HepG2 (cell line): ENCODE data around the gene RAB14. TPM values are rescaled to one million over a fixed set of nuclear protein-coding genes. Genes with fewer than 3 reads are reported as not detected.
A peak's percentile ranks its signal among the peaks of the same experiment; 100 is the strongest.

Experiments used
- ATAC-seq: fragments of 200-7000 bp; cut with Tn5 transposase; 3 replicates; pipeline ENCODE4 v1.9.1; 2020; ENCODE audit warnings: mild to moderate bottlenecking, moderate library complexity
- BruUV-seq: library from RNA; stranded (reverse); fragments of 400-500 nt; replicated peaks from 2 replicates; lab custom pipeline; 2021; lab: Mats Ljungman, UMichigan
- CTCF ChIA-PET: fragments of 300-600 bp; formaldehyde crosslinking; extraction: SDS; loops from one replicate; lab custom pipeline; 2021; ENCODE audit warnings: low total read pairs, inconsistent platforms, low intra/inter-chr PET ratio; lab: Yijun Ruan, JAX
- POLR2A ChIA-PET: fragments of 350-600 bp; sonication (Branson Sonifier 250); formaldehyde crosslinking; loops from one replicate; lab custom pipeline; 2020; ENCODE audit warnings: antibody characterized with exemption, inconsistent platforms; lab: Yijun Ruan, JAX
- DNase-seq: peaks from one replicate; pipeline ENCODE4 v3.0.0-alpha.2; 2015; ENCODE audit warnings: low spot score
- FAIRE-seq: peaks from 3 replicates; lab custom pipeline; 2011; peaks lifted over from hg19 to GRCh38; lab: Jason Lieb, UNC
- H2AFZ ChIP-seq: one replicate; pipeline ENCODE4 v1.6.1; 2011; ENCODE audit warnings: low read length, inconsistent platforms
- H3K27ac ChIP-seq: fragments of 300-600 bp; 3 replicates; pipeline ENCODE4 v1.8.0; 2011; ENCODE audit warnings: mixed run types, mild to moderate bottlenecking, mixed read lengths, low read length, inconsistent platforms; ENCODE audit not compliant: insufficient read depth; ENCODE audit errors: extremely low read length
- H3K27me3 ChIP-seq, 2 experiments: fragments of 200-600 bp in 1 of 2; 2 replicates in 1 of 2; 3 replicates in 1 of 2; pipeline versions ENCODE4 v1.6.0 to v1.8.0; 2011; ENCODE audit warnings: low read length in 2 of 2, mild to moderate bottlenecking in 2 of 2, moderate library complexity in 2 of 2, inconsistent platforms in 1 of 2; ENCODE audit not compliant: insufficient read depth in 2 of 2, control insufficient read depth in 1 of 2
- H3K36me3 ChIP-seq, 2 experiments: fragments of 200-600 bp in 1 of 2; replicated peaks in 1 of 2; 2 replicates in 1 of 2; 3 replicates in 1 of 2; pipeline versions ENCODE4 v1.5.1 to v1.8.0; 2011; ENCODE audit warnings: low read length in 2 of 2, inconsistent platforms in 1 of 2; ENCODE audit not compliant: insufficient read depth in 2 of 2, control insufficient read depth in 1 of 2
- H3K4me1 ChIP-seq: 2 replicates; pipeline ENCODE4 v1.5.1; 2012; ENCODE audit warnings: low read length, inconsistent platforms; ENCODE audit not compliant: insufficient read depth
- H3K4me2 ChIP-seq: 2 replicates; pipeline ENCODE4 v1.6.0; 2011; ENCODE audit warnings: low read depth, low read length, inconsistent platforms
- H3K4me3 ChIP-seq, 3 experiments: fragments of 200-600 bp in 1 of 3; sonication (generic), shearing (Covaris generic) in 1 of 3; replicated peaks in 1 of 3; 2 replicates each; pipeline ENCODE4 v1.5.1; 2011 to 2016; ENCODE audit warnings: low read length in 3 of 3, inconsistent platforms in 2 of 3, low read depth in 2 of 3, mild to moderate bottlenecking in 2 of 3, control low read depth in 1 of 3, mixed read lengths in 1 of 3; ENCODE audit not compliant: insufficient read depth in 1 of 3
- H3K79me2 ChIP-seq: one replicate; pipeline ENCODE4 v1.6.1; 2011; ENCODE audit warnings: low read length, inconsistent platforms; ENCODE audit not compliant: insufficient read depth
- H3K9ac ChIP-seq: 2 replicates; pipeline ENCODE4 v1.6.0; 2011; ENCODE audit warnings: mild to moderate bottlenecking, low read depth, low read length, inconsistent platforms; ENCODE audit not compliant: insufficient read depth
- H3K9me3 ChIP-seq: 2 replicates; pipeline ENCODE4 v1.5.1; 2012; ENCODE audit warnings: mild to moderate bottlenecking, low read length
- H4K20me1 ChIP-seq: 2 replicates; pipeline ENCODE4 v1.6.0; 2011; ENCODE audit warnings: inconsistent platforms, mild to moderate bottlenecking, low read length, moderate library complexity; ENCODE audit not compliant: insufficient read depth
- AGO1 ChIP-seq: fragments of 200-400 bp; formaldehyde crosslinking; IDR thresholded peaks from 2 replicates; pipeline ENCODE4 v1.6.1; 2017; ENCODE audit warnings: mild to moderate bottlenecking, low read depth, low read length, moderate library complexity; ENCODE audit not compliant: poor library complexity, severe bottlenecking
- ATF7-NPFF ChIP-seq: sonication (generic); formaldehyde crosslinking; IDR thresholded peaks from 2 replicates; pipeline ENCODE4 v1.8.1; 2023; ENCODE audit warnings: mild to moderate bottlenecking, low read depth, missing genetic modification reagents, moderate library complexity
- CC2D1A ChIP-seq: sonication (generic); formaldehyde crosslinking; IDR thresholded peaks from 2 replicates; pipeline ENCODE4 v1.8.1; 2023; ENCODE audit warnings: mild to moderate bottlenecking, missing genetic modification reagents
- EHMT2 ChIP-seq: fragments of 200-600 bp; sonication (generic); IDR thresholded peaks from 2 replicates; pipeline ENCODE4 v1.7.0; 2017; ENCODE audit warnings: antibody characterized with exemption, low read depth, low read length, borderline replicate concordance
- FOXP1 ChIP-seq, 2 experiments: fragments of 450-650 bp in 1 of 2; IDR thresholded peaks; 2 replicates each; pipeline ENCODE4 v1.6.1; 2017 to 2018; ENCODE audit warnings: antibody characterized with exemption in 1 of 2
- JDP2 ChIP-seq: sonication (generic); formaldehyde crosslinking; IDR thresholded peaks from 2 replicates; pipeline ENCODE4 v1.8.1; 2022; ENCODE audit warnings: missing genetic modification reagents, borderline replicate concordance
- LCORL ChIP-seq, 2 experiments: fragments of 450-650 bp in 1 of 2; sonication (generic) in 1 of 2; formaldehyde crosslinking in 1 of 2; IDR thresholded peaks; 2 replicates each; pipeline versions ENCODE4 v1.5.0 to v1.6.1; 2017 to 2020; ENCODE audit warnings: antibody characterized with exemption in 1 of 2, missing genetic modification reagents in 1 of 2
- MEIS1 ChIP-seq: sonication (generic); formaldehyde crosslinking; IDR thresholded peaks from 2 replicates; pipeline ENCODE4 v1.9.0; 2021; ENCODE audit warnings: mild to moderate bottlenecking, missing genetic modification reagents, moderate library complexity, borderline replicate concordance
- NFE2 ChIP-seq: sonication (generic); formaldehyde crosslinking; IDR thresholded peaks from 2 replicates; pipeline ENCODE4 v1.4.0; 2020; ENCODE audit warnings: missing genetic modification reagents
- ONECUT2 ChIP-seq: sonication (generic); formaldehyde crosslinking; IDR thresholded peaks from 2 replicates; pipeline ENCODE4 v1.4.0; 2020; ENCODE audit warnings: missing genetic modification reagents
- SNAPC2 ChIP-seq: sonication (generic); formaldehyde crosslinking; IDR thresholded peaks from 2 replicates; pipeline ENCODE4 v1.8.1; 2022; ENCODE audit warnings: mild to moderate bottlenecking, missing genetic modification reagents
- ZNF317 ChIP-seq: sonication (generic); formaldehyde crosslinking; IDR thresholded peaks from 2 replicates; pipeline ENCODE4 v1.5.0; 2020; ENCODE audit warnings: mild to moderate bottlenecking, missing genetic modification reagents
- ZNF430 ChIP-seq: sonication (generic); formaldehyde crosslinking; IDR thresholded peaks from 2 replicates; pipeline ENCODE4 v1.9.0; 2021; ENCODE audit warnings: mild to moderate bottlenecking, missing genetic modification reagents
- ZNF501 ChIP-seq: sonication (generic); formaldehyde crosslinking; IDR thresholded peaks from 2 replicates; pipeline ENCODE4 v1.5.1; 2020; ENCODE audit warnings: mild to moderate bottlenecking, moderate library complexity, missing genetic modification reagents
- ZNF616 ChIP-seq: sonication (generic); formaldehyde crosslinking; IDR thresholded peaks from 2 replicates; pipeline ENCODE4 v1.5.0; 2020; ENCODE audit warnings: low read depth, mild to moderate bottlenecking, missing genetic modification reagents
- ZNF792 ChIP-seq: IDR thresholded peaks from 2 replicates; pipeline ENCODE4 v1.6.1; 2016
- WGBS: methylation state at CpG from one replicate; pipeline ENCODE4 v1.1.6; 2017; ENCODE audit warnings: low lambda C conversion rate; 5-methylcytosine and 5-hydroxymethylcytosine counted together
- in situ Hi-C: cut with HindIII; loops from 2 replicates; pipeline ENCODE4 v1.10.0; 2017; ENCODE audit warnings: low pct_unique_long_range_greater_than_20kb; ENCODE audit not compliant: extremely low pct_ligation_motif_present
- intact Hi-C: fragments of 100-400 bp; cut with micrococcal nuclease; formaldehyde crosslinking; loops from one replicate; pipeline ENCODE4 v1.10.0; 2022; ENCODE audit not compliant: unreplicated experiment
- polyA plus RNA-seq, 8 experiments: library from polyadenylated mRNA; depleted of rRNA in 3 of 8; stranded (reverse) in 7 of 8; unstranded in 1 of 8; fragments of >200 nt; fragmentation: Illumina TruSeq in 4 of 8; extraction: Trizol in 4 of 8; gene quantifications; 2 replicates each; pipeline versions ENCODE4 v1.2.1 to v1.2.3, GENCODE V29; 2011 to 2016; ENCODE audit warnings: low read depth in 4 of 8, missing spikeins in 1 of 8, mixed read lengths in 1 of 8; ENCODE audit not compliant: insufficient read depth in 1 of 8
- total RNA-seq, 5 experiments: library from RNA; depleted of rRNA; stranded (reverse); fragments of >200 nt; fragmentation: Illumina TruSeq; extraction: Trizol; gene quantifications; 2 replicates each; pipeline ENCODE4 v1.2.3, GENCODE V29; 2016; ENCODE audit warnings: low read depth in 1 of 5
- TF ChIP-seq, protein P1 (sequence below): sonication (generic); formaldehyde crosslinking; IDR thresholded peaks from 2 replicates; pipeline ENCODE4 v1.4.0; 2020; ENCODE audit warnings: missing genetic modification reagents, mild to moderate bottlenecking, borderline replicate concordance
- TF ChIP-seq, protein P2 (sequence below): sonication (generic); formaldehyde crosslinking; IDR thresholded peaks from 2 replicates; pipeline ENCODE4 v1.4.0; 2020; ENCODE audit warnings: mild to moderate bottlenecking, missing genetic modification reagents, borderline replicate concordance

The RAB14 gene
- total and polyA plus RNA-seq, 2 of the 13 experiments (the other 11 are each of a cell fraction or from before 2014, with no cell fraction given), result 17.4 to 19.3 TPM

DNA sequence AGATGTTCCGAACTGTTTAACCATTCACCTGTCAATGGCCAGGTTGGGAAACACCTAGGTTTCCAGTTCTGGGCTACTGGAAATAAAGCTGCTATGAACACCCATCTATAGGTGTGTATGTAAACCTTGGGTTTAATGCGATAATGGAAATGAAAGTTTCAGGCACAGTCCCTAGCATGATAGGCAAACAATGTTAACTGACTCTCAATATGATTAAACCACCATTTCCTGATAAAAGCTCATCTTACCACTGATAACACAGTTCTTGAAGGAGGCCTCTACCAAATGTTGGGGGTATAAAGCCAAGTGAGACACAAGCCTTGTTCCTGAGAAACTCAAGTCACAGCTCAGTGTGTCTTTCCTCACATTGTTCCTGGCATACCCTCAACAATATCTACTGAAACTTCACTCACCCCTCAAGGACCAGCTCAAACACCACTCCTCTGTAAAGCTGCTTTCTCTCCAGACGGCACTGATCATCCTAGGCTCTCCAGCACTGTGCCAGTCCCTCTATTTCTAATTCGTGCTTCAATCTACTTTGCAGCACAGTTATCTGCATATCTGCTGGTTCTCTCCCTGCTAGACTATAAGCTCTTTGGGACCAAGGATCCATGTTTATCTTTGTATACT is 15.8 kb downstream of the RAB14 start:
- in situ Hi-C loops, result no loop called here
- Histone ChIP-seq H3K79me2 (peaks cover 76% of the 10 kb centered on the region), H3K9me3 (no peaks in the 10 kb centered on the region), H2AFZ (no peak overlapping the region), H4K20me1 (peaks cover 12% of the 10 kb centered on the region; the same call in 1 of the 2 replicates), H3K27ac (peak overlapping the region; percentile 31), H3K9ac (no peak overlapping the region), H3K36me3 (peaks cover 5 to 14% of the 10 kb centered on the region in 2 experiments; a peak in 3 of 5 replicates), H3K27me3 (no peaks in the 10 kb centered on the region), H3K4me3 (no peak overlapping the region)
- no peak for DNase-seq
- 97% methylated on average over 4 of the region's 4 CpGs for WGBS
- intact Hi-C loops, result loop anchor here (10.0 kb wide), 1 partner anchor 131 kb away; the partner anchor contains the start of gene C5
- POLR2A ChIA-PET, result interaction anchor here (1.3 kb wide), 1 partner anchor 16 kb away, joined by 5 read pairs; the partner anchor contains the start of gene RAB14
- BruUV-seq, result no TSS peak
- no peak for FAIRE-seq
- TF ChIP-seq LCORL (IDR thresholded peaks at IDR 0.05) (no peak), LCORL (CRISPR knock-in tag; IDR thresholded peaks at IDR 0.05) (no peak), JDP2 (CRISPR knock-in tag) (no peak), ZNF501 (CRISPR knock-in tag) (no peak), CC2D1A (CRISPR knock-in tag) (no peak), SNAPC2 (CRISPR knock-in tag) (no peak), ZNF430 (CRISPR knock-in tag) (no peak), NFE2 (CRISPR knock-in tag) (no peak), AGO1 (no peak), ZNF792 (no peak), EHMT2 (no peak), ZNF616 (CRISPR knock-in tag) (no peak), ATF7-NPFF (CRISPR knock-in tag) (no peak), MEIS1 (CRISPR knock-in tag) (no peak), ONECUT2 (CRISPR knock-in tag) (no peak), ZNF317 (no peak), FOXP1 (IDR thresholded peaks at IDR 0.05) (no peak), FOXP1 (CRISPR knock-in tag; IDR thresholded peaks at IDR 0.05) (no peak)
- TF ChIP-seq, protein P1, sequence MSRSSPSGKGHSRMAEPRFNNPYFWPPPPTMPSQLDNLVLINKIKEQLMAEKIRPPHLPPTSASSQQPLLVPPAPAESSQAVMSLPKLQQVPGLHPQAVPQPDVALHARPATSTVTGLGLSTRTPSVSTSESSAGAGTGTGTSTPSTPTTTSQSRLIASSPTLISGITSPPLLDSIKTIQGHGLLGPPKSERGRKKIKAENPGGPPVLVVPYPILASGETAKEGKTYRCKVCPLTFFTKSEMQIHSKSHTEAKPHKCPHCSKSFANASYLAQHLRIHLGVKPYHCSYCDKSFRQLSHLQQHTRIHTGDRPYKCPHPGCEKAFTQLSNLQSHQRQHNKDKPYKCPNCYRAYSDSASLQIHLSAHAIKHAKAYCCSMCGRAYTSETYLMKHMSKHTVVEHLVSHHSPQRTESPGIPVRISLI (CRISPR knock-in tag), result no peak
- TF ChIP-seq, protein P2, sequence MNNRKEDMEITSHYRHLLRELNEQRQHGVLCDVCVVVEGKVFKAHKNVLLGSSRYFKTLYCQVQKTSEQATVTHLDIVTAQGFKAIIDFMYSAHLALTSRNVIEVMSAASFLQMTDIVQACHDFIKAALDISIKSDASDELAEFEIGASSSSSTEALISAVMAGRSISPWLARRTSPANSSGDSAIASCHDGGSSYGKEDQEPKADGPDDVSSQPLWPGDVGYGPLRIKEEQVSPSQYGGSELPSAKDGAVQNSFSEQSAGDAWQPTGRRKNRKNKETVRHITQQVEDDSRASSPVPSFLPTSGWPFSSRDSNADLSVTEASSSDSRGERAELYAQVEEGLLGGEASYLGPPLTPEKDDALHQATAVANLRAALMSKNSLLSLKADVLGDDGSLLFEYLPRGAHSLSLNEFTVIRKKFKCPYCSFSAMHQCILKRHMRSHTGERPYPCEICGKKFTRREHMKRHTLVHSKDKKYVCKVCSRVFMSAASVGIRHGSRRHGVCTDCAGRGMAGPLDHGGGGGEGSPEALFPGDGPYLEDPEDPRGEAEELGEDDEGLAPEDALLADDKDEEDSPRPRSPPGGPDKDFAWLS, result no peak
- TF ChIP-seq, all 625 proteins: peak for 0
- no peak overlapping the region for H3K4me2 ChIP-seq
- CTCF ChIA-PET, result no interaction called here
- ATAC-seq, result no peak
- peaks cover 84% of the 10 kb centered on the region for H3K4me1 ChIP-seq
